ENCODE results near the gene GBX2. TPM values are rescaled to one million over a fixed set of nuclear protein-coding genes. Genes with fewer than 3 reads are reported as not detected.

The GBX2 gene
- total RNA-seq, 3 donors from 2014 or later, result not detected

- intact Hi-C loops (cut with DNase I, micrococcal nuclease), result no loop called here
- Histone ChIP-seq H3K4me3 (no peak overlapping the region), H3K36me3 (ENCODE audit: low read depth) (no peaks in the 10 kb centered on the region), H3K9me3 (no peaks in the 10 kb centered on the region), H3K4me1 (ENCODE audit: low read depth) (no peaks in the 10 kb centered on the region)
- TF ChIP-seq CTCF (IDR thresholded peaks at IDR 0.05), result no peak
- DNase-seq (no peak), ATAC-seq (no peak)
Observed at GRCh38 chr2:236117861-236118269, 50.3 kb downstream of the GBX2 start.

- no peaks in the 10 kb centered on the region for H3K4me1 ChIP-seq (ENCODE audit: low read depth)
- intact Hi-C loops (cut with DNase I, micrococcal nuclease), result no loop called here
- no peak overlapping the region for H3K4me3 ChIP-seq
- no peak for ATAC-seq
- H3K36me3 ChIP-seq (ENCODE audit: low read depth), result no peaks in the 10 kb centered on the region
- TF ChIP-seq CTCF (IDR thresholded peaks at IDR 0.05), result no peak
- H3K9me3 ChIP-seq, result no peaks in the 10 kb centered on the region
- DNase-seq, result no peak
Observed at GRCh38 chr2:236117401-236117800, 50.8 kb downstream of the GBX2 start.

Other genes starting within 250 kb of the GBX2 start
- not detected for gene ASB18, start 96.0 kb upstream of the GBX2 start, total RNA-seq

Data from mucosa of descending colon (tissue), 3 donors.